HPDE6-E6E7 (cell line): ENCODE data around the gene MAFG.

Experiments used
- DNase-seq: peaks from one replicate; pipeline ENCODE4 v3.0.0; 2011; ENCODE audit warnings: missing footprints; ENCODE audit errors: extremely low spot score

MAFG gene

GRCh38 chr17:81909966-81910839 lies 17.3 kb downstream of the MAFG start:
- DNase-seq = no peak

DNA sequence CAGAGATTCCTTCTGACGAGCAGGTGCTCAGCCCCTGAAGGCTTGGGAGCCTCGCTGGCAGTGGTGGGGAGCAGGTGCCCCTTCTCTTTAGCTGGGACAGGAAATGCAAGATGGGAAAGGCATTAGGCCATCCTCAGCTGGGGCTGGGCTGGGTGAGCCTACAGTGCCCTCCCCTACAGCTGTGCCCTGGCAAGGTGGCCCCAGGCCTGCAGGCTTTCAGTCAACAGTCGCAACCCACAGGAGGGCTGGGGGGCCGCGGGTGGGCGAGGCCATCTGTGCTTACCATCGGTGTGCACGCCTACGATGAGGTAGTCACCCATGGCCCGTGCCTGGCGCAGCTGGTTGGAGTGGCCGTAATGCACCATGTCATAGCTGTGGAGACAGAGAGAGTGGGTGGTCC lies 18.3 kb downstream of the MAFG start:
- DNase-seq = no peak

DNA sequence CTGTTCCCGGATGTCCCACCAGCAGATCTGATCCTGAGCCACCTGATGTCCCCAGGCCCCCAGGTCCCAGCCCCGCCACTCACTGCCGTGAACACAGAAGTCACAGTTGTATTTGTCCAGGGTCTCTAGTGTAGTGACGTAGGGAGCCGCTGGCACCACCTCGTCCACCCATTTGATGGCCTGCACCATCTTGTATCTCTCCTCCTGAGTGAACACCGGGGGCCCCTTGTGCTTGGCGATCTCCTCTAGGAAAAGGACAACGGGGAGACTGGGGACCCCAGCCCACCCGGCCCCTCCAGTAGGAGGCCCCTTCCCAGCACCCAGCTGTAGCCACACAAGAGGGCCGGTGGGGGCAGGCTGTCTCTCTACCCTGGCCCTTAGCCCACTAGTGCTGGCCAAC lies 18.7 kb downstream of the MAFG start:
- DNase-seq = no peak

DNA sequence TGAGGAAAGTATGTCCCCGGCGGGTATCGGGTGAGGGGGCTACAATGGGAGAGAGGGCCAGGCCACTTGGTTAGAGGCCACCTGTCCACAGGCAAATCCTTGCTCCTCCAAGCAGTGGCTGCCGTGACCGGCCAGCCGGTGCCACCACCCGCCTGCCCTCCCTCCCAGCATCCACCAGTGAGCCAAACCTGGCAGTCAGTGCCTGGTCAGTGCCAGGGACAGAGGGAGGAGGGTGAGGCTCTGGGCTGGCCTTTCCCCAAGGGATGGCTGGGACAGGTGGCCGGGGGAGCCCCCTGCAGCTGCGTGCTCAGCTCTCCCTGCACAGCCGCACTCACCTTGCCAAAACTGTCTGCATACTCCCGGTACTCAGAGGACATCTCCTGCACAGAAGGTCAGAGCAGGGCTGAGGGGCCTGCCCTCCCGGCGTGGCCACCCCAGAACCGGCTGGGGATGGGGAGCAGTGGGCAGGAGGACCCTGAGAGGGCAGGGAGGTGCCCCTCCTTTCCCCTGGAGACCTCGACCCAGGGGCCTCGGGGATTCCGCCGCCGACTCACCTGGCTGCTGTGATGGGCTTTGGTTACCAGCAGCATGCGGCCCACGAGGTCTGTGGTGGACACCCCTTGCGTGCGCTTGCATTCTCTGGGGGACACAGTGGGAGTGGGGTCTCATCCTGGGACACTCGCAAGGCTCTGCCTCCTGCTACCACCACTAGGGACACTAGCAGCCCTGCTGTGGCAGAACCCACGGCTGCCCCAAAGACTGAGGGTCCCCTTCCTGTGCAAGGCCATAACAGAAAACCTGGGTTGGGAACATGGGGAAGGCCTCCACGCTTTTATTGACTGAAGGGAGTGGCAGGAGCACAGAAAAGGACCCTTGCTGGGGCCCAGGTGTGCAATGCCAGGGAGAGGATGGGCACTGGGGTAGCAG lies 20.1 kb downstream of the MAFG start:
- DNase-seq = no peak

DNA sequence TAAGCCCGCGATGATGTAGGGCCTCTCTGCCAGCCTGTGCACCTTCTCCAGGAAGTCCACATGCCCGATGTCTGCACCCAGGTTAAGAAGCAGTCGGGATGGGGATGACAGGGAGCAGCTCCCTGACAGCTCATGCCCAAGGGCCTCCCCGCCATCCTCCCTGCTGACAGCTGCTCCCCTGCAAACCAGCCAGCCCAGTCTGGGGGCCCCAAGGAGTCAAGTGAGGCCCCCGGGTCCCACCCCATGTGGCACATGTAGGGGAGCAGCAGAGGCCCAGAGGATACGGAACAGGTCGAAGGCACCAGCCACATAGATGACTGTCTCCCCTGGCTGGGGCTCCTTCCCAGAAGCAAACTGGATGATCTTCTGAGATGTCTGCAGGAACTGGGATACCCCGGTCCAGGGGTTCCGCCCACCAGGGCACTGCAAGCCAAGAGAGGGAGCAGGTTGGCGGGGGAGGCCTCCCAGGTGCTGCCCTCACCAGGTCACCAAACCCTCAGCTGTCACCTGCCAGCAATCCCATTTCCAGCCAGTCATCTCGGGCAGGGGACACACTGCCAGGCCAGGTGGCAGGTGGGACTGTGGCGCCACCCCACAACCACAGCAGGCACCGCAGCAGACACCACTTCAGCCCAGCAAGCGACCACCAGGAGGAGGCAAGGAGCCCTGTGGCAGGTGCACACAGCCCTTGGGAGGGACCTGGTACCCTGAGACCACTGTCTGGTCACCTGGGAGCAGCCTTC lies 20.9 kb downstream of the MAFG start:
- DNase-seq = no peak

GRCh38 chr17:81905993-81906392 lies 21.5 kb downstream of the MAFG start:
- DNase-seq = no peak

- no peak for DNase-seq
Measured at GRCh38 chr17:81905424-81905875, 22.1 kb downstream of the MAFG start.

- DNase-seq = no peak
Measured at GRCh38 chr17:81904600-81905423, 22.7 kb downstream of the MAFG start.

GRCh38 chr17:81903896-81904599 lies 23.5 kb downstream of the MAFG start:
- DNase-seq = no peak

DNA sequence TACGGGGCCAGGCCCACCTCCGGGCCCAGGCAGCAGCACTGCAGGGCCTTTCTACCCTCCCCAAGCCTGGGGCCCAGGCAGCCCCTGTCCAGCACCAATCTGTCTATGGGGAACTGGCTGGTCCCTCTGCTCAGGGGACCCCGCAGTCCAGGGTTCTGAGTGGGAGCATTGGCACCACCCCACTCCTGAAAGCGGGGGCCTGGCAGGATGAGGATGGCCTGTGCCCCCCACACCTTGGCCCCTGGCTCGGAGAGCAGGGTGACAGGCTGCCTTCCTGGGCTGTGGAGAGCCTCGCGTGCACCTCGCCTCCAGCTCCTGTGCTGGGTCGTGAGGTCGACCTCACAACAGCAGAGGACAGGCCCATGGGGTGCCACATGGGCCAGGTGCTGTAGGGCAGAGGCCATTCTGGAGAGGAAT lies 24.1 kb downstream of the MAFG start:
- DNase-seq = no peak

DNA sequence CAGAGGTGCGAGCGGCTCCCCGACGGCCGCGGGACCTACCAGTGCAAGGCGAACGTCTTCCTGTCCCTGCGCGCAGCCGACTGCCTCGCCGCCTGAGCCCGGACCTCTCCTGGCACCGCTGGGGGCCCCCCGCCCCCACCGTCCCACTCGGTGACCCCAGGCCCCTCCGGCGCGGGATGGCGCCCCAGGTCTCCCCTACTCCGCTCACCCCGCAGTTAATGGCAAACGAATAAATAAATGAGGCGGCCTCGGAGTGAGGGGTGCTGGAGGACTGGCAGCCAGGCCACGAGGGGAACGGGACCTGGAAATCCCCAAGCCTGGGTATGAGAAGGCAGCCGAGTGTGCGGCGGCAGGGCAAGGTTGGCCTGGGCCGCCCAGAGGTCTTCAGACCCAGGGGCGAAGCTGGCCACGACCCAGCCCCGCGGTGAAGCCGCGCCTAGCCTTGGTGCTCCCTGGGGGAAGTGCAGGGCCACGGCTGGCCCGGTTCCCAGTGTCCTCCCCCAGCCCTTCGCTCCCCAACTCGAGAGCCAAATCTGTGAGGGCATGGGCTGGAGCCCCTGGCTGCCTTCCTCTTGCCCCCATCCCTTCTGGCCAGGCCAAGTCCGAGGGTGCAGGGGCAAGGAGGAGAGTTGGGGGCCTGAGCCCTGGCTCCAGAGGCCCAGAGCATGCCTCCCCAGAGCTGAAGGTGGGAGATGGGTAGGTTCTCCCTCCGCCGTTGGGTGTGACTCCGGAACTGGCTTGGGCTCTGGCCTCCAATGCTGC lies 24.7 kb downstream of the MAFG start:
- DNase-seq = no peak

DNA sequence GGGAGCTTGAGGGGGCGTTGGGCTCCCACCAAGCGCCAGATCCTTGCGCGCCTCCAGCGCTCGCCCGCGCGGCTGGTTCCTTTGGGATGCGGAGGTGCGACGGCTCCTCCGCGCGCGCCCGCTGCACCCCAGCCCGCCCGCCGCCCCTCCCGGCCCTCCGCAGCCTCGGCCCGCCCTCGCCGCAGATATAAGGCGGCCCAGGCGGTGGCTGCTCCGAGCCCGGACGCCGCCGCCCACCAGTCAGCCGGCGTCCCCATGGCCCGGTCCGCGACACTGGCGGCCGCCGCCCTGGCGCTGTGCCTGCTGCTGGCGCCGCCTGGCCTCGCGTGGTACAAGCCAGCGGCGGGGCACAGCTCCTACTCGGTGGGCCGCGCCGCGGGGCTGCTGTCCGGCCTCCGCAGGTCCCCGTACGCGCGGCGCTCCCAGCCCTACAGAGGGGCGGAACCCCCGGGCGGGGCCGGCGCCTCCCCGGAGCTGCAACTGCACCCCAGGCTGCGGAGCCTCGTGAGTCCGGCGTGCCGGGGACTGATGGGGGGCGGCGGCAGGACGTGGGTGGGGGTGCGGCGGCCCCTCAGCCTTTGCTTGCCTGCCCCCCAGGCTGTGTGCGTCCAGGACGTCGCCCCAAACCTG lies 25.4 kb downstream of the MAFG start, which contains the start of gene NPB:
Gene NPB, plus strand, starts transcription at position 216 of the 630 bp plus-strand sequence. Its CDS starts 40 bp downstream, at position 256.
- DNase-seq = no peak

DNA sequence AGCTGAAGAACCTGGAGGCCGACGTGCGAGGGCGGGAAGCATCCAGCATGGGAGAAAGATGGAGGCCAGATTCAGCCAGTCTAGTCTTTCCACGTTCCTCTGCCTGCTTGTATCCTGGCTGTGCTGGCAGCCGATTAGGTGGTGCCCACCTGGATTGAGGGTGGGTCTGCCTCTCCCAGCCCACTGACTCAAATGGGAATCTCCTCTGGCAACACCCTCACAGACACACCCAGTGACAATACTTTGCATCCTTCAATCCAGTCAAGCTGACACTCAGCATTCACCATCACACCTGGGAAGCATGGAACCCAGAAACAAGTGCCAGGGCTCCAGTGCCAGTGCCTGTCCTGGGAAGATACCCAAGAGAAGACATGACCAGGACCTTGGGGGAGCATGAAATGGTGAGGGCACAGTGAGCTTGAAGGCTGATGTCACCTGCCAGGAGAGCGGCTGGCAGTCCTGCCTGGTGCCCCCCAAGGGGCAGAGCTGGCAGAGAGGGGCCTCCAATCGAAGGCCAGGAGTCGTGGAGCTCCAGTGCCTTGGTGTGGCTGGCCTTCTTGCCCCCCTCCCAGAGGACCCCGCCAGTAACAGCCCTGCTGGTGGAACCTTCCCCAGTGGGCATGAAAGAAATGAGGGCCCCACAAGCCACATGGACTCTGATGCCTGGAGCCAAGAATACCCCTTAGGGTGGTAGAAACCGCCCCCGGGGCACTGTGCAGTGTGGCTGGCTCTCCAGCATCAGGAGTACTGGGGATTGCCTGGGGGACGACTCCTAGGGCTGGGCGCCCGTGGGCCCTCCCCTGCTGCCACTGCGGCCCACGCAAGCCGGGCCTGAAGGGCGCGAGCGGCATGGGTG lies 26.1 kb downstream of the MAFG start:
- DNase-seq = no peak

DNA sequence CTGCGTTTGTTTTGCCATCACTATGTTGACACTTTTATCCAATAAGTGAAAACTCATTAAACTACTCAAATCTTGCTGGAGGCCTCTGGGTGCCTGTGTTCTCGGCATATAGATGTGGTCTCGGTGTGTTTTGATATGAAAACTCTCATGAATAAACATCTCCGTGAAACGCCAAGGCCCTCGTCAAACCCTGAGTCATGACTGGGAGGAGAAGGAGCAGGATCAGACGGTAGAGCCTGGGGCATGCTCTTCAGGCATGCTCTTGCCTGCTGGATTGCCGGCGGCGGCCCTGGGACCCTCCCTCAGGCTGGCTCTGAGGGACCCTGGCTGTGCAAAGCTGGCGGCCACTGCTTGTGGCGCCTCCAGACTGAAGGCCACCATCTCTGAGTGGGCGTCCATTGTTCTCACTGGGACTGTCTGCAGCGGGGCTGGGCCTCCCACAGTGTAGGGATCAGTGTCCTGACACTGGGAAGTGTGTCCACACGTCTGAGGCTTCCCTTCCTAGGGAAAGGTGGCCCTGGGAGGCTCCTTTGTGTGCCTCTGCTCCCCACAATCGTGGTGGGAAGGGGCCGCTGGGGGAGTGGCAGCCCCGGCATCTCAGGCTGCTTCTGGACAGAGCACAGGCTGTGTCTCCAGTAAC lies 27.2 kb downstream of the MAFG start:
- no peak for DNase-seq

GRCh38 chr17:81899514-81900166 lies 27.9 kb downstream of the MAFG start:
- no peak for DNase-seq

- no peak for DNase-seq
Measured at GRCh38 chr17:81898885-81899284, 28.6 kb downstream of the MAFG start.
